Effector memory CD4-positive, alpha-beta T cell (primary cell): ENCODE measurements around the gene JUN.
A peak's percentile ranks its signal among the peaks of the same experiment; 100 is the strongest.

ENCODE experiments used
- DNase-seq, 3 donors: peaks; one replicate each; pipeline ENCODE4 v3.0.0-alpha.2; 2020
- H3K27ac ChIP-seq: 2 replicates; pipeline ENCODE4 v1.7.0; 2013; ENCODE audit warnings: mild to moderate bottlenecking, low read length, moderate library complexity; ENCODE audit not compliant: insufficient read depth, poor library complexity, severe bottlenecking
- H3K27me3 ChIP-seq: replicated peaks from 2 replicates; pipeline ENCODE4 v1.7.0; 2013; ENCODE audit warnings: mild to moderate bottlenecking, low read length; ENCODE audit not compliant: insufficient read depth, control insufficient read depth, poor library complexity, severe bottlenecking
- H3K36me3 ChIP-seq: 2 replicates; pipeline ENCODE4 v1.7.0; 2013; ENCODE audit warnings: mild to moderate bottlenecking, low read length, moderate library complexity; ENCODE audit not compliant: control insufficient read depth, insufficient read depth
- H3K4me1 ChIP-seq: 2 replicates; pipeline ENCODE4 v1.7.0; 2013; ENCODE audit warnings: low read length, mild to moderate bottlenecking; ENCODE audit not compliant: control insufficient read depth, insufficient read depth, poor library complexity, severe bottlenecking
- H3K4me3 ChIP-seq: 2 replicates; pipeline ENCODE4 v1.7.0; 2013; ENCODE audit warnings: low read length, low read depth, mild to moderate bottlenecking; ENCODE audit not compliant: insufficient read depth, poor library complexity, severe bottlenecking
- H3K9me3 ChIP-seq: 2 replicates; pipeline ENCODE4 v1.7.0; 2013; ENCODE audit warnings: mild to moderate bottlenecking, low read length, moderate library complexity; ENCODE audit not compliant: control insufficient read depth
- total RNA-seq, 3 donors: gene quantifications; one replicate each; lab custom pipeline; 2026; lab: John Stamatoyannopoulos, UW

Gene JUN
- 4,475 to 9,882 (median 6,273) reads per million in 3 donors for total RNA-seq

DNA sequence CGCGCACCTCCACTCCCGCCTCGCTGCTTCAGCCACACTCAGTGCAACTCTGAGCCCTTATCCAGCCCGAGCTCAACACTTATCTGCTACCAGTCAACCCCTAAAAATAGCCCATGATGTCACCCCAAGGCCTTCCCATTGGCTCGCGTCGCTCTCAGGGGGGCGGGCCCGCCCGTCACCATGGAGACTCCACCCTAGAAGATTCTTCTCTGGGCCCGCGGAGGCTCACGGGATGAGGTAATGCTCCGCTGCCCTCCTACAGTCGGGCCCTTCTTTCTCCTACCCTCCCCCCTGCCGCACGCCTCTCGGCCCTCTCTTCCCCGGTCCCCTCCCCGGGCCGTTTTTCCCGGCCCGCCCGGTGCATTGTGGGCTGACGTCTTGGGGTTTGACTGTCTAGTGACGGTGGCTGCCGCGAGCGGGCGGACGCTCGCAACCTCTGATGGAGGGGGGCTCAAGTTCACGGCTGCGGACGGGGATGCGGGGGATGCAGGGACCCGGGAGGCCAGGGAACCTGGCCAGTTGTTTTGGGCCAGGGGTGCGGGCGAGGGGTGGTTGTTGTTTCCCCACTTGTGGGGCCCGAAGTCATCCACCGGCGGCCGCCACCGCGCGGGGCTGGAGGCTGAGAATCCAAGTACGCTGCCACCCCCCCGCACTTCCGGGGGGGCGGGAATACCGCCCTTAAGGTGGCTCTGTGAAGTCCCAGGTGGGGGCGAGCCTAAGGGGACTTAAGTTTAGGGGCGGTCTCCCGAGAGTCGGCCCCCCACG is at the start of gene JUN:
Gene JUN, minus strand, starts transcription at position 55 of the 765 bp plus-strand sequence. CDS start 977 bp downstream, outside the sequence.
- no peaks in the 10 kb centered on the region for H3K27me3 ChIP-seq
- peak within 1 kb of the TSS; percentile 99 for H3K27ac ChIP-seq
- no peaks in the 10 kb centered on the region for H3K36me3 ChIP-seq
- peak within 1 kb of the TSS; percentile 86 for H3K4me3 ChIP-seq
- H3K4me1 ChIP-seq = peaks cover 15% of the 10 kb centered on the region
- peak; percentile 98 to 99 (median 99) for DNase-seq
- no peaks in the 10 kb centered on the region for H3K9me3 ChIP-seq

DNA sequence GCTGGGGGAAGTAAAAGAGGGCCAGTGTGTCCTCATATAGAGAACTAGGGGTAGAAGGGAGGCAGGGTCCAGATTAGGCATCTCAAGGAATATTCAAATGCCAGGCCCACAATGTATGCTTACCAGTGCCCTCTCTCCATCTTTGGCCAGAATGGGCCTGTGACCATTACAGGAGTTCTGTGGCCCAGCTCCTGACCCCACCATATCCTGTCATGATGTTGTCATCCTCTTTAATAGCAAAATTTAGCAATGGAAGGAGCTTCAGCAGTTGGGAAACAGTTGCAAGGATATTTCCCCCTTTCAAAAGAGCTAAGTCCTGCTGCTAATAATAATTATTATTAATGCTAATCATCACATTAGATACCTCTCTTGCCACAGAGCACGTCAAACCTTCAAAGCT is 49.3 kb upstream of the JUN start:
- Histone ChIP-seq H3K27me3 (no peaks in the 10 kb centered on the region), H3K9me3 (peaks cover under 1% of the 10 kb centered on the region), H3K4me1 (no peaks in the 10 kb centered on the region), H3K4me3 (no peak overlapping the region), H3K27ac (no peak overlapping the region), H3K36me3 (no peaks in the 10 kb centered on the region)
- DNase-seq = no peak

DNA sequence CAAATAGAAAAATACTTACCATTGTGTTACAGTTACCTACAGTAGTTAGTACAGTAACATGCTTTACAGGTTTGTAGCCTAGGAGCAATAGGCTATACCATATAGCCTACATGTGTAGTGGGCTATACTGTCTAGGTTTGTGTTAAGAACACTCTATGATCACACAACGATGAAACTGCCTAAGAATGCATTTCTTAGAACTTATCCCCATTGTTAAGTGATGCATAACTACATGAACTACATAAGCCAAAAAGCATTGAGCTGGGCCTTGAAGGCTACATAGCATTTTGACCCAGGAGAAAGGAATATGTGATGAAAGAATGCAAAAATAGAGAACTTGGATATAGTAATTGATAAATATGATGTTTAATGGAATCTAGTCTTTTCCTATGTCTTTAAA is 46.4 kb upstream of the JUN start:
- no peaks in the 10 kb centered on the region for H3K27me3 ChIP-seq
- DNase-seq = no peak
- no peaks in the 10 kb centered on the region for H3K36me3 ChIP-seq
- H3K4me1 ChIP-seq = no peaks in the 10 kb centered on the region
- H3K4me3 ChIP-seq = no peak overlapping the region
- H3K9me3 ChIP-seq = peaks cover 4% of the 10 kb centered on the region
- H3K27ac ChIP-seq = no peak overlapping the region

DNA sequence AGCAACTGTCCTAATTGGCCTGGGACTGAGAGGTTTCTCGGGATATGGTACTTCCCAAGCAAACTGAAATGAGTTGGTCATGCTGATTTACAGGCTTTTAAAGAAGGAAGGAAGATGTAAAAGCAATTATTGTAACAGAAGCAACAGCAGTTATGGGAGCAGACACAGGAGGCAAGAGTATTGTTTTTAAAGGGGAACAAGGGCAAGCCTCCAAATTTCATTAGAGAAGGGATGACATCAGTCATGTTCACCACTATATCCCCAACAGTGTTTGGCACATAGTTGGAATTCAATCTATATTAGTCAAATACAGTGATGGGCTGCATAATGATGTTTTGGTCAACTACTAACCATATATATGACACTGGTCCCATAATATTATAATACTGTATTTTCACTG is 46.0 kb upstream of the JUN start:
- Histone ChIP-seq H3K4me1 (no peaks in the 10 kb centered on the region), H3K36me3 (no peaks in the 10 kb centered on the region), H3K27ac (no peak overlapping the region), H3K4me3 (no peak overlapping the region), H3K27me3 (no peaks in the 10 kb centered on the region), H3K9me3 (peaks cover 4% of the 10 kb centered on the region)
- no peak for DNase-seq

DNA sequence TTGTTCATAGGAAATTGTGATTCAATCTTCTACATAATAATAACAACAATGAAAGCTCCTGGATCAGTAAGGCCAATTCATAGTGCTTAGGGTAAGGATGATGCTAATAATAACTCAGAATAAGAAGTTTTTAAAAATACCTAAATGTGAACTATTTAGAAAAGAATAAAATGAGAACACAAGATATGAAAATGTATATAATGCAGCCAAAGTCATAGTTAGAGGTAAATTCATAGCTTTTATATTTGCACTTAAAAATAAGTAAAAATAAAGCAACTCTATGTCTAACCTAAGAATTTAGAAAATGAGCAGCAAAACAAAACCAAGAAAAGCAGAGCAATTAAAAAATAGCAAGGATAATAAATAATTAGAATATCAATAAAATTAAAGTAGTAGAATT is 43.5 kb upstream of the JUN start:
- Histone ChIP-seq H3K27me3 (no peaks in the 10 kb centered on the region), H3K27ac (no peak overlapping the region), H3K9me3 (peaks cover 4% of the 10 kb centered on the region), H3K4me1 (no peaks in the 10 kb centered on the region), H3K36me3 (no peaks in the 10 kb centered on the region), H3K4me3 (no peak overlapping the region)
- no peak for DNase-seq

DNA sequence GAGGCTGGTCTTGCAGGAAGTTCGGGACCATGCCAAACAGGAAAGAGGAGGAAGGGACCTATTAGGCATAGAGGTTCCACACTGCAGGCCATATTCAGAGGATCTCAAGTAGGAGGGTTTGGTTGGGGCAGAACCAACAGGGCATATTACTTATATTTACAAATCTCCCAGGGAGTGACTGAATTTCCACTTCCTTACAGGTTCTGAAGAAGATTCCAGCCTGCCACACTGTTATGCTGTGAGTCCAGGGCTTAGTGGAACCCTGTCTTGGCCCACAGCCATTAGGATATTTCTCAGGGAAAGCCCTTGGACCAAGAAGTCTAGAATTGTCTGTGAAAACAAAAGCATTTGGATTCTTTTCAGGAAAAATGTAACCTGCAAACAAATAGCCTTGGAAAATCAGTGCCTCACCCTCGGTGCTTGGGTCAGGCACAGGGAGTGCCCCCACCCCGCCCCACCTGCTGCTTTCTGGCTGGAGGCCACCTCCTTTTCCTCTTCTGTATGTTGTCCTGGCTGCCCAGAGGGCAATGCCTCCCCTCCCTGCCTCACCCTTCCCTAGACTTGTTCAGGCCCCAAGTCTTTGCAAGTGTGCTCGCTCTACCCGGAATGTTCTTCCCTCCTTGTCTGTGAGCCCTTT is 41.0 kb upstream of the JUN start:
- H3K4me1 ChIP-seq = no peaks in the 10 kb centered on the region
- H3K4me3 ChIP-seq = no peak overlapping the region
- H3K27ac ChIP-seq = no peak overlapping the region
- H3K9me3 ChIP-seq = peaks cover 4% of the 10 kb centered on the region
- no peaks in the 10 kb centered on the region for H3K27me3 ChIP-seq
- no peaks in the 10 kb centered on the region for H3K36me3 ChIP-seq
- DNase-seq = no peak

DNA sequence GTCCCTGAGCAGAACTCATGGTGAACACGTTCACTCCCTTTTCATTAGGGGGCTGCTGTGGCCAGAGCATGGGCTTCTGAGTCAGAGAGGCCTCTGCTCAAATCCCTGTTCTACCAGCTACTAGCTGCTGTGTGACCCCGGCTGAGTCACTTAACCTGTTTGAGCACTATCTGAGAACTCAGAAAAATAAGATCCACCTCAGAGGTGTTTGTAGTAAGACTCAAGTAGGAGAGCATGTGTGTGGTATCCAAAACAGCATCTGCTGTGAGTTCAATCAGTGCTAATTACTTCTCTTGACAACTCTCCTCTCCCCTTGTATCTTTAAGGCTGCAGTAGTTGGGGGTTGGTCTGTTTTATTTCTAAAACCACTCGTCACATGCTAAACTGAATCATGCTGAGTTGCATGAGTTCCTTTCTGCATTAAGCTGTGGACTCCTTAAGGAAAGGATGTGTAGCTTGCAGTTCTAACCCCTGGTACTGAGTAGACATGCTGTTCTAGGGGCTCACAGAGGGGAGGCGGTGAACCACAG is 39.7 kb upstream of the JUN start:
- peaks cover 4% of the 10 kb centered on the region for H3K9me3 ChIP-seq
- no peak overlapping the region for H3K27ac ChIP-seq
- no peaks in the 10 kb centered on the region for H3K27me3 ChIP-seq
- no peaks in the 10 kb centered on the region for H3K4me1 ChIP-seq
- no peak overlapping the region for H3K4me3 ChIP-seq
- no peaks in the 10 kb centered on the region for H3K36me3 ChIP-seq
- DNase-seq = no peak

DNA sequence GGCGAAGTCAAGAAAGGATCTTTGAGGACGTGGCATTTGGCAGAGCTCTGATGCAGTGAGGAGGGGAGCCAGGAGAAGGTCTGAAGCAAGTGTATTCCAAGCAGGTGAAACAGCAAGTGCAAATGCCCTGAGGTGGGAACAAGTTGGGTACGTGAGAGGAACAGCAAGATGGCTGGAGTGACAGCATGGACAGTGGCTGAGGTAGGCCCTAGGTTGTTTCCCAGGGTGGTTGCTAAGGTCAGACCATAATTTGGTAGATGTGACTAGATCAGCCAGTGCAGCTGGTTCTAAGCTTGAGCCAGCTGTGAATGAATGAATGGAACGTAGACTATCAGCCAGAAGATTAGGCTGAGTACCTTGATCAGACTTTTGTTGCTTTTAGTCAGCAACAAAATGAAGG is 37.5 kb upstream of the JUN start:
- no peak for DNase-seq
- no peak overlapping the region for H3K4me3 ChIP-seq
- no peaks in the 10 kb centered on the region for H3K9me3 ChIP-seq
- no peak overlapping the region for H3K27ac ChIP-seq
- peaks cover 6% of the 10 kb centered on the region for H3K4me1 ChIP-seq
- H3K36me3 ChIP-seq = no peaks in the 10 kb centered on the region
- H3K27me3 ChIP-seq = no peaks in the 10 kb centered on the region

DNA sequence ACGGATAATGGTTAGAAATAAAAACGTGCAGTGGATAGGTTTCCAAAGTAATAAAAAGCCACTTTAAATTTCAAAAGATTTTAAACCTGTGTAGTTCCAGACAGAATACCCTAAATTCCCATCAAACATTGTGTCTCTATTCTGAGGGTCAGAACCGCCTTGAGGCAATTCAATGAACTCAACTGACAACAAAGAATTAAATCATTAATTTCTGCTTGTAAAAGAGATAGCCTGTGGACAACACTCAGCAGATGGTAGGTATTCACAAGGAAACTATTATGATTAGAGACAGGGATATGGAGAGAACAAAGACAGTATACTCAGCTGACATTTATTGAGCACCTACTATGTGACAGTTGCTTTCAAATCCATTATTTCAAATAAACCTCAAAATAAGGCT is 35.1 kb upstream of the JUN start:
- H3K36me3 ChIP-seq = no peaks in the 10 kb centered on the region
- H3K9me3 ChIP-seq = no peaks in the 10 kb centered on the region
- no peak overlapping the region for H3K4me3 ChIP-seq
- H3K27me3 ChIP-seq = no peaks in the 10 kb centered on the region
- no peak for DNase-seq
- peaks cover 19% of the 10 kb centered on the region for H3K4me1 ChIP-seq
- no peak overlapping the region for H3K27ac ChIP-seq

DNA sequence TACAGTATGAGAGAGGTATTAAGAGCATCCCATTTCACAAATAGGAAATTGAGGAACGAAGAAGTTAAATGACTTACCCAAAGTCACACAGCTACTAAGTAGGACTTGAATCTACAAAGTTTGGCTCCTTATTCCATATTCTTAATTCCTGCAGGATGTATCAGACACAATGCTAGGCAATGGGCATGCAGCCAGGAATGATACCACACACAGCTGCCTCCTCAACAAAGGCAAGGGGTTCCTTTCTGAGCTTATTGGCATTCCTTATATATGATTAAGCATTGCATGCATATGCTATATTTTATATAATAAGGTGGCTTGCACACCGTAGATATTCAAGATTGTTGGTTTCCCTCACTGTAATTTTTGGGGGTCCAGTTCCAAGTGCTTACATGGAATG is 34.2 kb upstream of the JUN start:
- Histone ChIP-seq H3K27me3 (no peaks in the 10 kb centered on the region), H3K27ac (no peak overlapping the region), H3K4me1 (peaks cover 28% of the 10 kb centered on the region), H3K36me3 (no peaks in the 10 kb centered on the region), H3K4me3 (no peak overlapping the region), H3K9me3 (no peaks in the 10 kb centered on the region)
- DNase-seq = no peak
